K562 (cell line): ENCODE data around the gene PACSIN2.

Experiments used
- ARNT ChIP-seq, 2 experiments: fragments of 450-650 bp; IDR thresholded peaks; 2 replicates each; pipeline ENCODE4 v1.6.1; 2016; ENCODE audit warnings: mild to moderate bottlenecking in 1 of 2
- CBFB ChIP-seq: sonication (generic); formaldehyde crosslinking; IDR thresholded peaks from 2 replicates; pipeline ENCODE4 v1.4.0; 2020; ENCODE audit warnings: mild to moderate bottlenecking, missing genetic modification reagents
- CTCF ChIP-seq, 3 experiments: IDR thresholded peaks in 2 of 3; conservative IDR thresholded peaks in 1 of 3; 2 replicates each; pipeline ENCODE4 v1.5.1; 2011 to 2012; ENCODE audit warnings: low read length in 3 of 3, mild to moderate bottlenecking in 3 of 3, control low read depth in 2 of 3, improper control_type of control experiment in 1 of 3, inconsistent platforms in 1 of 3, low read depth in 1 of 3, mixed read lengths in 1 of 3, moderate library complexity in 1 of 3; ENCODE audit not compliant: insufficient read depth in 2 of 3
- E2F1 ChIP-seq: sonication (generic); formaldehyde crosslinking; IDR thresholded peaks from 2 replicates; pipeline ENCODE4 v1.8.1; 2023; ENCODE audit warnings: mild to moderate bottlenecking, missing genetic modification reagents, moderate library complexity
- EHMT2 ChIP-seq: fragments of 450-650 bp; IDR thresholded peaks from 2 replicates; pipeline ENCODE4 v1.6.1; 2018; ENCODE audit warnings: antibody characterized with exemption
- MAFF ChIP-seq: IDR thresholded peaks from 2 replicates; pipeline ENCODE4 v1.6.1; 2012; ENCODE audit warnings: low read length, improper control_type of control experiment
- NFRKB ChIP-seq: fragments of 450-650 bp; IDR thresholded peaks from 2 replicates; pipeline ENCODE4 v1.6.1; 2016; ENCODE audit warnings: low read depth
- NFXL1 ChIP-seq: fragments of 450-650 bp; formaldehyde crosslinking; IDR thresholded peaks from 2 replicates; pipeline ENCODE4 v1.4.0; 2021; ENCODE audit warnings: mild to moderate bottlenecking
- POLR2AphosphoS5 ChIP-seq: IDR thresholded peaks from 2 replicates; pipeline ENCODE4 v1.6.1; 2011; ENCODE audit warnings: mild to moderate bottlenecking, low read depth, low read length, moderate library complexity; ENCODE audit not compliant: control insufficient read depth, insufficient read depth
- PTBP1 ChIP-seq: fragments of 200-400 bp; formaldehyde crosslinking; IDR thresholded peaks from 2 replicates; pipeline ENCODE4 v1.6.1; 2017; ENCODE audit warnings: low read depth, low read length
- TEAD1 ChIP-seq, 2 experiments: fragments of 450-650 bp in 1 of 2; sonication (generic) in 1 of 2; formaldehyde crosslinking; IDR thresholded peaks; 2 replicates each; pipeline versions ENCODE4 v1.4.0 to v1.8.0; 2020 to 2022; ENCODE audit warnings: mild to moderate bottlenecking in 2 of 2, missing genetic modification reagents in 1 of 2
- YY1 ChIP-seq, 3 experiments: IDR thresholded peaks; 2 replicates each; pipeline ENCODE4 v1.6.1; 2011; ENCODE audit warnings: low read length in 2 of 3, mild to moderate bottlenecking in 2 of 3, moderate library complexity in 2 of 3, borderline replicate concordance in 1 of 3, control low read depth in 1 of 3, low read depth in 1 of 3; ENCODE audit not compliant: insufficient read depth in 3 of 3, insufficient replicate concordance in 2 of 3, control insufficient read depth in 1 of 3, insufficient read length in 1 of 3; ENCODE audit errors: extremely low read depth in 1 of 3

- no peak for TF ChIP-seq E2F1 (CRISPR knock-in tag)
- TF ChIP-seq PTBP1 = no peak
- no peak for TF ChIP-seq YY1 (IDR thresholded peaks at IDR 0.05; ENCODE audit: borderline replicate concordance in 1 of 3, control insufficient read depth in 1 of 3, extremely low read depth in 1 of 3, insufficient read depth in 3 of 3, insufficient read length in 1 of 3, insufficient replicate concordance in 2 of 3, low read depth in 1 of 3, low read length in 2 of 3)
- TF ChIP-seq CTCF (IDR thresholded peaks at IDR 0.05 in 2 of 3, conservative IDR thresholded peaks at IDR 0.05 in 1 of 3; ENCODE audit: insufficient read depth in 2 of 3, low read depth in 1 of 3, low read length in 3 of 3) = peak; percentile 71 to 89 (median 81)
- TF ChIP-seq CBFB (CRISPR knock-in tag) = no peak
- TF ChIP-seq ARNT (IDR thresholded peaks at IDR 0.05) = no peak
- no peak for TF ChIP-seq NFXL1
- no peak for TF ChIP-seq NFRKB
- no peak for TF ChIP-seq MAFF
- TF ChIP-seq EHMT2 = no peak
- no peak for TF ChIP-seq POLR2AphosphoS5
- TF ChIP-seq TEAD1 (CRISPR knock-in tag; IDR thresholded peaks at IDR 0.05) = no peak
Measured at GRCh38 chr22:43060183-43060582, 45.2 kb upstream of the PACSIN2 start.
